Neural cell (in vitro differentiated cells): ENCODE results near the gene HAPLN2. TPM values are rescaled to one million over a fixed set of nuclear protein-coding genes. Genes with fewer than 3 reads are reported as not detected.

Source experiments
- H2AFZ ChIP-seq: fragments of 200-600, 300-800 bp; sonication (generic), shearing (Covaris generic); 2 replicates; pipeline ENCODE4 v1.6.0; 2014; ENCODE audit warnings: low read depth, mild to moderate bottlenecking, antibody characterized with exemption, low read length, moderate library complexity
- H3F3A ChIP-seq: fragments of 200-600 bp; shearing (Covaris generic); 2 replicates; pipeline ENCODE4 v1.6.1; 2016; ENCODE audit warnings: mild to moderate bottlenecking, moderate library complexity, mixed read lengths, antibody characterized with exemption, low read length; ENCODE audit not compliant: insufficient read depth, poor library complexity, severe bottlenecking
- H3K27ac ChIP-seq: fragments of 200-600, 300-800 bp; sonication (generic), shearing (Covaris generic); 2 replicates; pipeline ENCODE4 v1.5.1; 2014; ENCODE audit warnings: mild to moderate bottlenecking, low read length, moderate library complexity
- H3K27me3 ChIP-seq: fragments of 300-800, 200-600 bp; sonication (generic), shearing (Covaris generic); 2 replicates; pipeline ENCODE4 v1.6.0; 2014; ENCODE audit warnings: mild to moderate bottlenecking, low read depth, low read length, moderate library complexity; ENCODE audit not compliant: insufficient read depth
- H3K36me3 ChIP-seq: fragments of 300-800, 200-600 bp; sonication (generic), shearing (Covaris generic); 2 replicates; pipeline ENCODE4 v1.5.1; 2014; ENCODE audit warnings: mild to moderate bottlenecking, antibody characterized with exemption, low read length, moderate library complexity; ENCODE audit not compliant: insufficient read depth
- H3K4me2 ChIP-seq: fragments of 300-800, 200-600 bp; sonication (generic), shearing (Covaris generic); 2 replicates; pipeline ENCODE4 v1.6.0; 2014; ENCODE audit warnings: mild to moderate bottlenecking, low read length
- H3K4me3 ChIP-seq: fragments of 300-800, 200-600 bp; sonication (generic), shearing (Covaris generic); 2 replicates; pipeline ENCODE4 v1.5.1; 2014; ENCODE audit warnings: mild to moderate bottlenecking, low read length, moderate library complexity
- H3K79me2 ChIP-seq: fragments of 200-600 bp; shearing (Covaris generic); replicated peaks from 2 replicates; pipeline ENCODE4 v1.6.0; 2014; ENCODE audit warnings: mild to moderate bottlenecking, low read length, moderate library complexity; ENCODE audit not compliant: insufficient read depth
- H3K9ac ChIP-seq: fragments of 300-800, 200-600 bp; sonication (generic), shearing (Covaris generic); 2 replicates; pipeline ENCODE4 v1.6.1; 2016; ENCODE audit warnings: mild to moderate bottlenecking, low read length, mixed read lengths
- H3K9me2 ChIP-seq: fragments of 200-600 bp; shearing (Covaris generic); 2 replicates; pipeline ENCODE4 v1.6.1; 2016; ENCODE audit warnings: mild to moderate bottlenecking, low read length, mixed read lengths; ENCODE audit not compliant: insufficient read depth
- H3K9me3 ChIP-seq: fragments of 200-600, 300-800 bp; sonication (generic), shearing (Covaris generic); 2 replicates; pipeline ENCODE4 v1.6.1; 2016; ENCODE audit warnings: mild to moderate bottlenecking, mixed run types, low read length, moderate library complexity, mixed read lengths
- H4K20me1 ChIP-seq: fragments of 200-600 bp; shearing (Covaris generic); 2 replicates; pipeline ENCODE4 v1.6.1; 2016; ENCODE audit warnings: mild to moderate bottlenecking, mixed run types; ENCODE audit not compliant: insufficient read depth
- CTCF ChIP-seq: fragments of 450-650 bp; IDR thresholded peaks from 2 replicates; pipeline ENCODE4 v1.5.1; 2014; ENCODE audit warnings: antibody characterized with exemption, mild to moderate bottlenecking, moderate library complexity; ENCODE audit not compliant: poor library complexity, severe bottlenecking
- EP300 ChIP-seq: fragments of 450-650 bp; conservative IDR thresholded peaks from 2 replicates; pipeline ENCODE4 v1.6.1; 2014; ENCODE audit warnings: antibody characterized with exemption, mild to moderate bottlenecking, moderate library complexity; ENCODE audit not compliant: poor library complexity, severe bottlenecking
- EZH2 ChIP-seq: fragments of 200-600, 300-800 bp; shearing (Covaris generic), sonication (generic); IDR thresholded peaks from 2 replicates; pipeline ENCODE4 v1.6.1; 2014; ENCODE audit warnings: antibody characterized with exemption, low read length, borderline replicate concordance, mild to moderate bottlenecking; ENCODE audit not compliant: insufficient read depth, poor library complexity, severe bottlenecking
- MXI1 ChIP-seq: fragments of 450-650 bp; conservative IDR thresholded peaks from 2 replicates; pipeline ENCODE4 v1.6.1; 2014; ENCODE audit warnings: antibody characterized with exemption, mild to moderate bottlenecking; ENCODE audit not compliant: poor library complexity, severe bottlenecking
- POLR2AphosphoS5 ChIP-seq: IDR thresholded peaks from 2 replicates; pipeline ENCODE4 v1.6.1; 2012
- RAD21 ChIP-seq: fragments of 450-650 bp; conservative IDR thresholded peaks from 2 replicates; pipeline ENCODE4 v1.6.1; 2014; ENCODE audit warnings: antibody characterized with exemption, mild to moderate bottlenecking, moderate library complexity
- SMC3 ChIP-seq: fragments of 450-650 bp; conservative IDR thresholded peaks from 2 replicates; pipeline ENCODE4 v1.6.1; 2014; ENCODE audit warnings: antibody characterized with exemption, mild to moderate bottlenecking, moderate library complexity; ENCODE audit not compliant: poor library complexity
- TAF1 ChIP-seq: IDR thresholded peaks from 2 replicates; pipeline ENCODE4 v1.6.1; 2012; ENCODE audit warnings: low read depth
- polyA plus RNA-seq: library from polyadenylated mRNA; depleted of rRNA; stranded (reverse); fragments of >200 nt; gene quantifications from 2 replicates; pipeline ENCODE4 v1.2.3, GENCODE V29; 2014
- TF ChIP-seq, protein P1 (sequence below): IDR thresholded peaks from 2 replicates; pipeline ENCODE4 v1.6.1; 2012; ENCODE audit warnings: borderline replicate concordance

The HAPLN2 gene
- polyA plus RNA-seq, 1 donor from 2014 or later: 22.9 TPM

- Histone ChIP-seq H3K4me2 (no peak overlapping the region), H2AFZ (no peak overlapping the region), H3K9me2 (no peaks in the 10 kb centered on the region), H3K27me3 (no peaks in the 10 kb centered on the region), H3K4me3 (no peak overlapping the region), H3K27ac (no peak overlapping the region), H3K79me2 (no peaks in the 10 kb centered on the region), H3K36me3 (no peaks in the 10 kb centered on the region), H3K9me3 (no peaks in the 10 kb centered on the region), H3F3A (no peaks in the 10 kb centered on the region), H4K20me1 (no peaks in the 10 kb centered on the region), H3K9ac (no peak overlapping the region)
- TF ChIP-seq MXI1: no peak
- TF ChIP-seq EP300: no peak
- TF ChIP-seq, protein P1, sequence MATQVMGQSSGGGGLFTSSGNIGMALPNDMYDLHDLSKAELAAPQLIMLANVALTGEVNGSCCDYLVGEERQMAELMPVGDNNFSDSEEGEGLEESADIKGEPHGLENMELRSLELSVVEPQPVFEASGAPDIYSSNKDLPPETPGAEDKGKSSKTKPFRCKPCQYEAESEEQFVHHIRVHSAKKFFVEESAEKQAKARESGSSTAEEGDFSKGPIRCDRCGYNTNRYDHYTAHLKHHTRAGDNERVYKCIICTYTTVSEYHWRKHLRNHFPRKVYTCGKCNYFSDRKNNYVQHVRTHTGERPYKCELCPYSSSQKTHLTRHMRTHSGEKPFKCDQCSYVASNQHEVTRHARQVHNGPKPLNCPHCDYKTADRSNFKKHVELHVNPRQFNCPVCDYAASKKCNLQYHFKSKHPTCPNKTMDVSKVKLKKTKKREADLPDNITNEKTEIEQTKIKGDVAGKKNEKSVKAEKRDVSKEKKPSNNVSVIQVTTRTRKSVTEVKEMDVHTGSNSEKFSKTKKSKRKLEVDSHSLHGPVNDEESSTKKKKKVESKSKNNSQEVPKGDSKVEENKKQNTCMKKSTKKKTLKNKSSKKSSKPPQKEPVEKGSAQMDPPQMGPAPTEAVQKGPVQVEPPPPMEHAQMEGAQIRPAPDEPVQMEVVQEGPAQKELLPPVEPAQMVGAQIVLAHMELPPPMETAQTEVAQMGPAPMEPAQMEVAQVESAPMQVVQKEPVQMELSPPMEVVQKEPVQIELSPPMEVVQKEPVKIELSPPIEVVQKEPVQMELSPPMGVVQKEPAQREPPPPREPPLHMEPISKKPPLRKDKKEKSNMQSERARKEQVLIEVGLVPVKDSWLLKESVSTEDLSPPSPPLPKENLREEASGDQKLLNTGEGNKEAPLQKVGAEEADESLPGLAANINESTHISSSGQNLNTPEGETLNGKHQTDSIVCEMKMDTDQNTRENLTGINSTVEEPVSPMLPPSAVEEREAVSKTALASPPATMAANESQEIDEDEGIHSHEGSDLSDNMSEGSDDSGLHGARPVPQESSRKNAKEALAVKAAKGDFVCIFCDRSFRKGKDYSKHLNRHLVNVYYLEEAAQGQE: no peak
- no peak for TF ChIP-seq SMC3
- no peak for TF ChIP-seq TAF1
- no peak for TF ChIP-seq CTCF
- TF ChIP-seq EZH2: no peak
- TF ChIP-seq RAD21: no peak
- TF ChIP-seq POLR2AphosphoS5: no peak
These were observed 37.4 kb upstream of the HAPLN2 start for GRCh38 chr1:156581661-156582387.

DNA sequence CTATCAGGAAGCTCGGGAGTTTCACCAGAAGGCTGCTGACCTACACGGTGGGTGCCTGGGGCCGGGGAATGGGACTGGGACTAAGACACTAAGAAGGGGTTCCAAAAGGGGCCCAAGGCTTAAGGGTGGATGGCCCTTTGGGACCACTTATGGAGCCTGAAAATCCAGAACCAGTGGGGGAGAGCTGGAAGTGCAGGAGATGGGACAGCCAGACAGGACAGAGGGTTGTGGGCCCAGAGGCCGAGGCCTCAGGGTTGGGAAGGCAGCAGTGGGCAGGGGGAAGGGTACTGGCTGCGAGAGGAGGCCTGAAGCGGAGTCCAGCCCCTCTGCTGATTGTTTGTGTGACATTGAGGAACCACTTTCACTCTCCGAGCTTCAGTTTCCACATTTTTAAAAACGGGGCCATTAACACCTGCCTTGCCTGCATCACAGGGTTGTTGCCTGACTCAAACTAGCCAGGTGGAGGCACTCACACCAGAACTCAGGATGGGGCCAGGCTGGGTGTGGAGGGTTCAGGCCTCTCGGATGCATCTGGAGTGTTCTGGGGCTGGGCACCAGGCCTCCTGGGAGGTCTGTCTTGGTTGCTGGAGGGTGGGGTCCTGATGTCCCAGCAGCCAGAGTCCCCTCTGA, 36.7 kb upstream of the HAPLN2 start:
- Histone ChIP-seq H2AFZ (no peak overlapping the region), H3K36me3 (no peaks in the 10 kb centered on the region), H3K9me2 (no peaks in the 10 kb centered on the region), H3K27me3 (no peaks in the 10 kb centered on the region), H3K4me3 (no peak overlapping the region), H3K79me2 (no peaks in the 10 kb centered on the region), H3K9me3 (no peaks in the 10 kb centered on the region), H3K9ac (no peak overlapping the region), H3K4me2 (no peak overlapping the region), H4K20me1 (no peaks in the 10 kb centered on the region), H3K27ac (no peak overlapping the region), H3F3A (no peaks in the 10 kb centered on the region)
- TF ChIP-seq CTCF: no peak
- no peak for TF ChIP-seq EZH2
- no peak for TF ChIP-seq RAD21
- no peak for TF ChIP-seq TAF1
- TF ChIP-seq EP300: no peak
- no peak for TF ChIP-seq SMC3
- TF ChIP-seq MXI1: no peak
- TF ChIP-seq POLR2AphosphoS5: no peak
- TF ChIP-seq, protein P1: no peak
